GM19240 (cell line): ENCODE data around the gene LRRTM3.

ENCODE experiments used
- DNase-seq: peaks from one replicate; pipeline ENCODE4 v3.0.0; 2011; ENCODE audit warnings: low spot score; ENCODE audit not compliant: insufficient read length

The LRRTM3 gene

DNA sequence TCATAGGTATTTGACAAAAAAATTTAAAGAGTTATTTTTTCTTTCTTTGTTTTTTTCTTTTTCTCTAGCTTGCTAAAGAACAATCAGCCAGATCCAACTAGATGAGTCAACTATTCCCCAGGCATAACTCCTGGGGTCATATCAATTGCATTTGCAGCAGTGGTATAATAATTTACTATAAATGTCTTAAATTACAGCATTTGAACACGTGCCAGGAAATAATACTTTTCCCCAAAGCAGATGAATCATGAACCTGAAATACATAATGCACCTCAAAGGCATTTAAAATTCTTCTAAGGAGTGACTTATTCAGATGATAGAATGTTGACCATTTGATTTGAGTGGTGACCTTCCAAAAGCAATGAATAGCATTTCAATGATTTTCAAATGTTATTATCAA lies 190.1 kb downstream of the LRRTM3 start:
- DNase-seq = no peak

DNA sequence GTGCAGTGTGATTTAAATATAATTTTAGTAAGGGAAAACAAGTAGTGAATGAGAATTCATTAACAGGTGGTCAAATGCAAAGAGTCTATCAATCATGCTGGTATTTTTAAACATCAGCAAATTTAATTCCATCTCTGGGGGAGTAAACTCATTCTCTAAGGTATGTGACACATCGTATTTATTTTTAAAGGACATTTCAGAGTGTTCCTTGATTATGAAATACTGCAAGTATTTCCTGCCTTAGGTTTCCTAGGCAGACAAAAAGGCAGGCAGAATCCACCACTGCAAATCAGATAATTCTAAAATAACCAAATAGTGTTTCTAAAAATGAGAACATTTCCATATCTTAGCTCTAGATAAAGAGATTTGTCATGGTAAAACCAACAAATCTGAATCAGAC lies 193.8 kb downstream of the LRRTM3 start:
- DNase-seq = no peak

DNA sequence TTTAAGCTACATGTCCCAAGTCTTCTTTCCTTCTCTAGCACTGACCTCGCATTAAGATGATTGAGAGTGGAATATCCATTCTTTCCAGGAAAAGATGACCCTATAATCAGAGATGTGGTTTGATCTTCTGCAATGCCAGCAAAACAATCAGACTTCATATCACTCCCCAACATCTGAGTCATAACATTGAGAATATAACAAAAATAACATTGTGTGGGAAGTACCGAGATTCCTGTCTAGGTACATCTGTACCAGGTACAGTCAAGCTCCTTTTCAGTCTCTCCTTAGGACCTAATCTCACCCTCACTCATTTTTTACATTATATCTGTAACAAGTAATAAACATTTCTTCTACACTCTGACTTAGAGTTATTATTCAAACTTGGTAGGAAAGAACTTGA lies 201.6 kb downstream of the LRRTM3 start:
- no peak for DNase-seq

DNA sequence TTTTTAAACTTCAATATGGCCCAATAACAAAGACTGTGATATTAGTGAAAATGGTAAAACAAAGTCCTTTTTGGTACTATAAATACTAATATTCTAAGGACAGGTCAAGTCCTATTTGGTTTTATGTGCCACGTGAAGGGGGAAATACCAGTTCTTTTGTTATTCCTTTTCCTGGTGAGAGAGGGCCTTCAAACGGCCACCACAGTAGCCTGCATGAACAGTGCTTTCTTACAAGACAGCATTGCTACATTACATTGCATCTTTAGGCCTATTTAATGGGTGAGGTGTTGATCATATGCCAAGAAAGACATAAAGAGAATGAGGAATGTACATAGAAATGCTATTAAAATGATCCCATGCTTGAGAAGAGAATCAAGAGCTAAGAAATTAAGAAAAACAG lies 214.8 kb downstream of the LRRTM3 start:
- DNase-seq = no peak

DNA sequence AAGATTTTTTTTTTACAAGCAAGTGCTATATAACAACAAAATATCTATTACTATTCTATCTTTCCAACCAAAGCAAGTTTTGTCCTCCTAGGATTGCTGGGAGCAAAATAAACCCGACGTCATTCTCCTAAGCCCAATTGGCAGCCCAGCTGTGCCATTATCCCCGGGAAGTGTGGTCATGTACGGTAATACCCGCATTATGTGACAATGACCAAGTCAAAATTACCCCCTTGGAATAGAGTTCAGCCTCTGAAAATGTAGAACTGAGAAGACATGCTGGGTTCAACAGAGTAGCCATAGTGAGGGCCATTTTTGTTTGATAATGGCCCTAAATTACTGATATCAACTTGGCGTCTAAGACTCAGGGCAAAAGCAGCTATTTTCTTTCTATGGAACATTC lies 215.5 kb downstream of the LRRTM3 start:
- no peak for DNase-seq

DNA sequence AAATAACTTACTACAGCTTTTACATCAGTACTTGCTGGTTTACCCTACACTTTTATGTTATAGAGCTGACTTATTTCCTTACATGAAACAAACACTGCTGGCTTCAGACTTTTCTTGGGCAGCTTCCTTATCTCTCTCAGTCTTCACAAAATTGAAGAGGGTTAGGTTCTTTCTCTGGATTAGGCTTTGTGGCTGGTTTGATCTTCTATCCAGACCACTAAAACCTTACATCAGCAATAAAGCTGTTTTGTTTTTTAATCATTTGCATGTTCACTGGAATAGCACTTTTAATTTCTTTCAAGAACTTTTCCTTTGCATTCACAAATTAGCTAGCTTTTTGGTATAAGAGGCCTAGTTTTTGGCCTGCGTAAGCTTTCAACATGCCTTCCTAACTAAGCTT lies 218.7 kb downstream of the LRRTM3 start:
- DNase-seq = no peak
